HEK293 (cell line): ENCODE results near the gene MLXIPL.

Experiments
- CTCF ChIA-PET: fragments of 350-600 bp; formaldehyde crosslinking; extraction: SDS; loops from one replicate; lab custom pipeline; 2021; ENCODE audit warnings: antibody characterized with exemption; lab: Yijun Ruan, JAX
- POLR2A ChIA-PET: fragments of 300-600 bp; formaldehyde crosslinking; extraction: SDS; loops from one replicate; lab custom pipeline; 2020; ENCODE audit warnings: antibody characterized with exemption, inconsistent platforms; lab: Yijun Ruan, JAX
- H3K27ac ChIP-seq: fragments of 200-500 bp; sonication (Bioruptor generic); 2 replicates; pipeline ENCODE4 v1.5.1; 2014; ENCODE audit warnings: low read depth, low read length, control low read depth, inconsistent platforms; ENCODE audit errors: extremely low read depth
- H3K36me3 ChIP-seq, 2 experiments: fragments of 200-500 bp in 1 of 2; sonication (Bioruptor generic) in 1 of 2; 1 replicate in 1 of 2; 2 replicates in 1 of 2; pipeline ENCODE4 v1.5.1; 2014 to 2017; ENCODE audit warnings: inconsistent platforms in 2 of 2, low read length in 2 of 2; ENCODE audit not compliant: control insufficient read depth in 2 of 2, insufficient read depth in 1 of 2
- H3K4me1 ChIP-seq: fragments of 200-500 bp; sonication (Bioruptor generic); 2 replicates; pipeline ENCODE4 v1.5.1; 2014; ENCODE audit warnings: mild to moderate bottlenecking, low read length, inconsistent platforms; ENCODE audit not compliant: control insufficient read depth, insufficient read depth
- H3K4me3 ChIP-seq: 2 replicates; pipeline ENCODE4 v1.5.1; 2011; ENCODE audit warnings: low read depth, mild to moderate bottlenecking, control low read depth, low read length, moderate library complexity
- H3K9me3 ChIP-seq: fragments of 200-500 bp; sonication (Bioruptor generic); 2 replicates; pipeline ENCODE4 v1.5.1; 2014; ENCODE audit warnings: low read depth, low read length, inconsistent platforms; ENCODE audit not compliant: control insufficient read depth, insufficient read depth
- ELK4 ChIP-seq: IDR thresholded peaks from 2 replicates; pipeline ENCODE4 v1.6.1; 2011; ENCODE audit warnings: mild to moderate bottlenecking, low read depth, low read length, borderline replicate concordance
- KLF10 ChIP-seq: fragments of 450-650 bp; IDR thresholded peaks from 2 replicates; pipeline ENCODE4 v1.5.1; 2018; ENCODE audit warnings: missing biosample characterization, mild to moderate bottlenecking, missing genetic modification characterization
- KLF8 ChIP-seq: fragments of 450-650 bp; formaldehyde crosslinking; IDR thresholded peaks from 2 replicates; pipeline ENCODE4 v1.5.1; 2016; ENCODE audit warnings: missing biosample characterization, missing genetic modification characterization
- MZF1 ChIP-seq: fragments of 450-650 bp; formaldehyde crosslinking; IDR thresholded peaks from 2 replicates; pipeline ENCODE4 v1.5.1; 2017; ENCODE audit warnings: missing biosample characterization, missing genetic modification characterization, borderline replicate concordance
- PBX3 ChIP-seq: sonication (generic); formaldehyde crosslinking; IDR thresholded peaks from 2 replicates; pipeline ENCODE4 v1.8.1; 2022; ENCODE audit warnings: mild to moderate bottlenecking, moderate library complexity, missing genetic modification reagents
- SCRT2 ChIP-seq: fragments of 450-650 bp; formaldehyde crosslinking; IDR thresholded peaks from 2 replicates; pipeline ENCODE4 v1.5.1; 2016; ENCODE audit warnings: missing biosample characterization, missing genetic modification characterization
- SETDB1 ChIP-seq: IDR thresholded peaks from one replicate; pipeline ENCODE4 v1.6.1; 2017; ENCODE audit warnings: mild to moderate bottlenecking, low read length, moderate library complexity, mixed read lengths; ENCODE audit not compliant: insufficient read length
- SP2 ChIP-seq: fragments of 450-650 bp; formaldehyde crosslinking; IDR thresholded peaks from 2 replicates; pipeline ENCODE4 v1.5.1; 2016; ENCODE audit warnings: missing biosample characterization, missing genetic modification characterization
- YY1 ChIP-seq: fragments of 450-650 bp; formaldehyde crosslinking; IDR thresholded peaks from 2 replicates; pipeline ENCODE4 v1.5.1; 2018; ENCODE audit warnings: missing biosample characterization, missing genetic modification characterization
- ZBTB11 ChIP-seq: fragments of 450-650 bp; formaldehyde crosslinking; conservative IDR thresholded peaks from 2 replicates; pipeline ENCODE4 v1.5.1; 2016; ENCODE audit warnings: low read depth, missing biosample characterization, missing genetic modification characterization
- ZBTB7A ChIP-seq: fragments of 450-650 bp; formaldehyde crosslinking; IDR thresholded peaks from 2 replicates; pipeline ENCODE4 v1.5.1; 2016; ENCODE audit warnings: low read depth, missing biosample characterization, missing genetic modification characterization
- ZBTB8A ChIP-seq: fragments of 450-650 bp; formaldehyde crosslinking; IDR thresholded peaks from 2 replicates; pipeline ENCODE4 v1.5.1; 2016; ENCODE audit warnings: missing biosample characterization, missing genetic modification characterization
- ZFP3 ChIP-seq: fragments of 450-650 bp; formaldehyde crosslinking; IDR thresholded peaks from 2 replicates; pipeline ENCODE4 v1.5.1; 2016; ENCODE audit warnings: low read depth, missing biosample characterization, missing genetic modification characterization
- ZNF114 ChIP-seq: fragments of 450-650 bp; formaldehyde crosslinking; IDR thresholded peaks from 2 replicates; pipeline ENCODE4 v1.5.0; 2017; ENCODE audit warnings: missing biosample characterization, missing genetic modification characterization
- ZNF335 ChIP-seq: fragments of 450-650 bp; formaldehyde crosslinking; conservative IDR thresholded peaks from 2 replicates; pipeline ENCODE4 v1.5.1; 2016; ENCODE audit warnings: missing biosample characterization, missing genetic modification characterization
- ZNF362 ChIP-seq: fragments of 450-650 bp; formaldehyde crosslinking; IDR thresholded peaks from 2 replicates; pipeline ENCODE4 v1.5.1; 2016; ENCODE audit warnings: missing biosample characterization, missing genetic modification characterization
- ZNF398 ChIP-seq: fragments of 450-650 bp; formaldehyde crosslinking; IDR thresholded peaks from 2 replicates; pipeline ENCODE4 v1.5.1; 2017; ENCODE audit warnings: missing biosample characterization, missing genetic modification characterization
- ZNF449 ChIP-seq: fragments of 450-650 bp; formaldehyde crosslinking; IDR thresholded peaks from 2 replicates; pipeline ENCODE4 v1.5.1; 2017; ENCODE audit warnings: missing biosample characterization, mild to moderate bottlenecking, missing genetic modification characterization, moderate library complexity
- ZNF560 ChIP-seq: fragments of 450-650 bp; formaldehyde crosslinking; IDR thresholded peaks from 2 replicates; pipeline ENCODE4 v1.5.1; 2017; ENCODE audit warnings: missing biosample characterization, missing genetic modification characterization, borderline replicate concordance
- ZNF596 ChIP-seq: fragments of 450-650 bp; IDR thresholded peaks from 2 replicates; pipeline ENCODE4 v1.5.0; 2018; ENCODE audit warnings: missing biosample characterization, mild to moderate bottlenecking, missing genetic modification characterization, moderate library complexity
- ZNF658 ChIP-seq: fragments of 450-650 bp; formaldehyde crosslinking; IDR thresholded peaks from 2 replicates; pipeline ENCODE4; 2016; ENCODE audit warnings: missing biosample characterization, missing genetic modification characterization
- ZSCAN23 ChIP-seq: fragments of 450-650 bp; formaldehyde crosslinking; IDR thresholded peaks from 2 replicates; pipeline ENCODE4 v1.5.1; 2016; ENCODE audit warnings: missing biosample characterization, missing genetic modification characterization

The MLXIPL gene

GRCh38 chr7:73557397-73558257 lies 66.7 kb downstream of the MLXIPL start, which contains the start of gene BCL7B (continued):
- TF ChIP-seq ZNF560 (tag by site-specific recombination) (no peak), KLF10 (tag by site-specific recombination) (peak; percentile 69), ZNF449 (tag by site-specific recombination) (peak; percentile 63), ZNF398 (tag by site-specific recombination) (peak; percentile 44; the same call in 1 of the 2 replicates), SCRT2 (tag by site-specific recombination) (no peak), ZNF114 (no peak), ZNF335 (tag by site-specific recombination) (peak; percentile 68), ZNF362 (tag by site-specific recombination) (no peak), ZBTB7A (tag by site-specific recombination) (0 out of 2 replicates have a peak, but pooled peaks have one; percentile 46), MZF1 (tag by site-specific recombination) (no peak), YY1 (tag by site-specific recombination) (peak; percentile 61; the same call in 1 of the 2 replicates), PBX3 (CRISPR knock-in tag) (peak; percentile 72), ZFP3 (tag by site-specific recombination) (peak; percentile 81), ZBTB8A (tag by site-specific recombination) (peak; percentile 81)

GRCh38 chr7:73557108-73557396 lies 67.3 kb downstream of the MLXIPL start:
- Histone ChIP-seq H3K4me3 (peak overlapping the region; percentile 94), H3K4me1 (peaks cover 3% of the 10 kb centered on the region; the same call in 1 of the 2 replicates), H3K27ac (peak overlapping the region; percentile 96), H3K36me3 (peaks cover 6 to 12% of the 10 kb centered on the region in 2 experiments; a peak in 2 of 3 replicates), H3K9me3 (no peaks in the 10 kb centered on the region)
- CTCF ChIA-PET: interaction anchor here (0.6 to 1.0 kb wide), 2 partner anchors 15 to 177 kb away, joined by 3 read pairs; no protein-coding TSS in a partner anchor
- POLR2A ChIA-PET: interaction anchor here (1.0 to 2.5 kb wide), 5 partner anchors 9 to 134 kb away, joined by 3 to 24 read pairs (median 6); partner anchors contain the start of genes BAZ1B and TBL2
- TF ChIP-seq SP2 (peak; percentile 58), SETDB1 (no peak), KLF8 (tag by site-specific recombination) (peak; percentile 47; the same call in 1 of the 2 replicates), ZNF596 (no peak), ZNF658 (tag by site-specific recombination) (no peak), ZBTB11 (tag by site-specific recombination) (0 out of 2 replicates have a peak, but pooled peaks have one; percentile 20), KLF10 (tag by site-specific recombination) (peak; percentile 90), ZSCAN23 (no peak), ELK4 (peak; percentile 33; the same call in 1 of the 2 replicates)
